Kidney (tissue), 14 donors: ENCODE measurements around the gene HNF1B. TPM values are rescaled to one million over a fixed set of nuclear protein-coding genes. Genes with fewer than 3 reads are reported as not detected.

ENCODE experiments used
- DNase-seq, 5 donors: peaks; one replicate each; pipeline ENCODE4 v3.0.0-alpha.2; 2013 to 2020
- FAIRE-seq: peaks from 2 replicates; lab custom pipeline; 2012; peaks lifted over from hg19 to GRCh38; lab: Jason Lieb, UNC
- H3K27ac ChIP-seq, 2 donors: one replicate each; pipeline ENCODE4 v1.7.0; 2013; ENCODE audit warnings: low read depth in 2 of 2, low read length in 2 of 2, inconsistent platforms in 1 of 2
- H3K27me3 ChIP-seq: one replicate; pipeline ENCODE4 v1.7.1; 2013; ENCODE audit warnings: low read length, inconsistent platforms; ENCODE audit not compliant: control insufficient read depth, insufficient read depth
- H3K36me3 ChIP-seq, 3 donors: one replicate each; pipeline versions ENCODE4 v1.7.0 to v1.7.1; 2013; ENCODE audit warnings: low read length in 3 of 3, control low read depth in 1 of 3, inconsistent platforms in 1 of 3; ENCODE audit not compliant: insufficient read depth in 3 of 3, control insufficient read depth in 2 of 3
- H3K4me1 ChIP-seq, 3 donors: one replicate each; pipeline versions ENCODE4 v1.7.0 to v1.7.1; 2013; ENCODE audit warnings: low read length in 3 of 3, inconsistent platforms in 1 of 3, low read depth in 1 of 3; ENCODE audit not compliant: control insufficient read depth in 2 of 3, insufficient read depth in 2 of 3
- H3K4me3 ChIP-seq, 3 donors: one replicate each; pipeline versions ENCODE4 v1.7.0 to v1.8.1; 2013; ENCODE audit warnings: low read length in 3 of 3, control low read depth in 1 of 3, inconsistent platforms in 1 of 3
- H3K9ac ChIP-seq, 3 donors: one replicate each; pipeline versions ENCODE4 v1.7.0 to v1.7.1; 2013; ENCODE audit warnings: low read length in 3 of 3, control low read depth in 1 of 3, inconsistent platforms in 1 of 3
- H3K9me3 ChIP-seq, 3 donors: one replicate each; pipeline versions ENCODE4 v1.7.0 to v1.7.1; 2013; ENCODE audit warnings: low read length in 3 of 3, control low read depth in 1 of 3, inconsistent platforms in 1 of 3; ENCODE audit not compliant: control insufficient read depth in 2 of 3, insufficient read depth in 1 of 3
- CTCF ChIP-seq: IDR thresholded peaks from 3 replicates; pipeline ENCODE4 v1.5.1; 2012; ENCODE audit warnings: mild to moderate bottlenecking, moderate library complexity, borderline replicate concordance; ENCODE audit not compliant: insufficient read depth; ENCODE audit errors: extremely low read depth
- intact Hi-C: fragments of 100-400 bp; cut with DNase I; formaldehyde crosslinking; loops from one replicate; pipeline ENCODE4 v1.11.1; 2022
- polyA plus RNA-seq: library from polyadenylated mRNA; stranded (reverse); fragments of 350-450 nt; fragmentation: Illumina TruSeq; extraction: RNeasy Lipid Tissue Mini Kit (QIAGEN cat#74804); gene quantifications from one replicate; pipeline ENCODE4 v1.2.3, GENCODE V29; 2014; ENCODE audit warnings: low read depth, low replicate concordance; ENCODE audit not compliant: insufficient read depth
- total RNA-seq: library from RNA; stranded (reverse); fragmentation: NEBNext Ultra II Directional; extraction: Animal tissue kit (Norgen Biotek cat#: 25700); gene quantifications from one replicate; pipeline ENCODE4 v1.2.1, GENCODE V29; 2021
- donor health status: control.
- donor health status: control.
- donor health status: control.
- donor health status: control.
- donor health status: control.
- donor health status: DM: yes; HTN: yes; CAD: no.
- donor health status: Normal renal cell carcinoma (clear cell type).

The HNF1B gene
- total and polyA plus RNA-seq, 2 donors from 2014 or later, result 84.1 to 185 TPM

- DNase-seq, result peak in 1 of 5 donors; percentile 61
Observed at GRCh38 chr17:37741341-37742115, 3.3 kb downstream of the HNF1B start.

GRCh38 chr17:37740915-37741314 is 3.9 kb downstream of the HNF1B start:
- peaks cover 0 to 9% (median 0%) of the 10 kb centered on the region in 3 donors for H3K4me1 ChIP-seq

More at GRCh38 chr17:37741341-37742115, 3.3 kb downstream of the HNF1B start:
- Histone ChIP-seq H3K4me3 (peak overlapping the region; percentile 49 to 78 (median 71)), H3K27me3 (peaks cover 15% of the 10 kb centered on the region), H3K9me3 (no peaks in the 10 kb centered on the region), H3K36me3 (peaks cover 0 to 24% (median 3%) of the 10 kb centered on the region in 3 donors), H3K9ac (peak overlapping the region; percentile 26 to 66 (median 46)), H3K27ac (peak overlapping the region; percentile 96), H3K4me1 (peaks cover 0 to 6% (median 0%) of the 10 kb centered on the region in 3 donors)
- no peak for TF ChIP-seq CTCF
- FAIRE-seq, result no peak
- intact Hi-C loops, result no loop called here

GRCh38 chr17:37737971-37738370 is 6.9 kb downstream of the HNF1B start:
- Histone ChIP-seq H3K27me3 (peaks cover 15% of the 10 kb centered on the region), H3K9me3 (no peaks in the 10 kb centered on the region), H3K4me3 (no peak overlapping the region), H3K36me3 (peaks cover 0 to 55% (median 3%) of the 10 kb centered on the region in 3 donors), H3K9ac (peak overlapping the region in 2 of 3 donors; percentile 5 to 53), H3K4me1 (peaks cover 0 to 12% (median 9%) of the 10 kb centered on the region in 3 donors), H3K27ac (peak overlapping the region; percentile 52 to 61)
- intact Hi-C loops, result no loop called here
- DNase-seq (no peak), FAIRE-seq (no peak)
- no peak for TF ChIP-seq CTCF

More at GRCh38 chr17:37740915-37741314, 3.9 kb downstream of the HNF1B start:
- Histone ChIP-seq H3K9ac (peak overlapping the region; percentile 16 to 71 (median 46)), H3K4me3 (peak overlapping the region; percentile 49 to 78 (median 71)), H3K36me3 (peaks cover 0 to 30% (median 3%) of the 10 kb centered on the region in 3 donors), H3K9me3 (no peaks in the 10 kb centered on the region), H3K27me3 (peaks cover 15% of the 10 kb centered on the region), H3K27ac (no peak overlapping the region)
- DNase-seq (no peak), FAIRE-seq (no peak)
- intact Hi-C loops, result no loop called here
- TF ChIP-seq CTCF, result no peak
